Activated CD8-positive, alpha-beta memory T cell treated with anti-CD3 and anti-CD28 coated beads, Interleukin-2, amount 50 U/mL, for 1 hour (primary cell): ENCODE results near the gene OR56B4.
"Not testable (repeated sequence)": the region's sequence is repeated elsewhere in the genome, so short reads cannot be mapped to it uniquely, and the experiment has no call there.

Experiments
- DNase-seq: peaks from one replicate; pipeline ENCODE4 v3.0.0-alpha.2; 2020; ENCODE audit errors: extremely low read depth

Gene OR56B4, protein sequence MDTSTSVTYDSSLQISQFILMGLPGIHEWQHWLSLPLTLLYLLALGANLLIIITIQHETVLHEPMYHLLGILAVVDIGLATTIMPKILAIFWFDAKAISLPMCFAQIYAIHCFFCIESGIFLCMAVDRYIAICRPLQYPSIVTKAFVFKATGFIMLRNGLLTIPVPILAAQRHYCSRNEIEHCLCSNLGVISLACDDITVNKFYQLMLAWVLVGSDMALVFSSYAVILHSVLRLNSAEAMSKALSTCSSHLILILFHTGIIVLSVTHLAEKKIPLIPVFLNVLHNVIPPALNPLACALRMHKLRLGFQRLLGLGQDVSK

DNA sequence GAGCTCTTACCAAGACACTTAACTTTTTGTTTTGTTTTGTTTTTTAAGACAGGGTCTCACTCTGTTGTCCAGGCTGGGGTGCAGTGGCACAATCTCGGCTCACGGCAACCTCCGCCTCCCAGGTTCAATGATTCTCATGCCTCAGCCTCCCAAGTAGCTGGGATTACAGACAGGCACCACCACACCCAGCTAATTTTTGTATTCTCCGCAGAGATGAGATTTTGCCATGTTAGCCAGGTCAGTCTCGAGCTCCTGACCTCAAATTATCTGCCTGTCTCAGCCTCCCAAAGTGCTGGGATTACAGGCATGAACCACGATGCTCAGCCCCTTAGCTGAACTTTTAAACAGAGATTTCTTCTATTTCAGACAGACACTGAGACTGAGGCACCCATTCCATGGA is at the start of gene OR56B4:
Gene OR56B4, plus strand, starts transcription at position 301 of the 400 bp plus-strand sequence. Its CDS starts 95 bp downstream, at position 396.
- DNase-seq = not testable (repeated sequence)

DNA sequence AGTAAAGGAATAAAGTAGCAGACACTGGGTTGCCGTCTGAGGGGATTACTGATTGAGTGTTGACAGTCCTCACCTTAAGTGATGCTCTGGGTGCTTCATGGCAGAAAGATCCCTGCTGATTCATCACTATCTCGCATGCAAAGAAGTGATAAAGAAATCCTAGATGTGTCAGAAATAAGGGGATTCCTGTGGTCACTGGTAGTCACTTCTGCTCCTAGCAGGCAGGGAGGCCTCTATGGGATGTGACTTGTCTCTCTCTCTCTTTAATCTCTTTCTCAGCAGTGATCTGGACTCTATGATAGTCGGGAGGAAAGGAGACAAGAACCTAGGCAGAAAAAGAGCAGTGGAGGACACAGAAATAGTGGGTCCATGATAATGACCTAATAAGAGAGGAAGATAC is 46.0 kb upstream of the OR56B4 start:
- DNase-seq = no peak

DNA sequence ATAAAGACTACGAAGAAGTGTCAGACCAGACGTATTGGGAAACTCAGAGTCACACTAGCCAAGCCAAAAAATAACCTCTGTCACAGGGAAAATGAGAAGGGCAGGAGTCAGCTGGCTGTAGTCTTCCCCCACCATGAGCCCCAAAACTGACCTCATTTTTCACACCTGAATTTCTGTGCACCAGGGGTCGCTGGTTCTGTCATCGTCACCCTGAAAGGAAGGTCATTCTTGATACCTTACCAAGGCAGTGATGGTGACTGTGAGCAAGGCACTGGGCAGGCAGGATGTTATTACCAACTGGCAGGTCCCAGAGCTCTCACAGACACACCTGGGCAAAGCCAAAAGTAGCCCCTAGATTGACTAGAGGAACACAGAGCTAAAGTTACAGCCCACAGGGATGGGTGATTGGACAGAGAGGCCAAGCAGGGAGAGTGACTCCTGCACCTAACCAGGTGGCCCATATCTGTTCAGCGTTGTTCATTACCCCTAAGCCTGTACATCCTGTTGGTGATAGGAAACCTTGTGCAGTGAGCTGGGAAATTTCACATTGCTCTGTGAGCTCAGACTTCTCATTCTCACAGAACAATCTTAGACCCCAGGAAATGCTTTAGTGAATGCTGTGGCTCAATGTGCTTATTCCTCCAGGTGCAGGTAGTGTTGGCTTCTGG is 44.7 kb upstream of the OR56B4 start:
- no peak for DNase-seq

DNA sequence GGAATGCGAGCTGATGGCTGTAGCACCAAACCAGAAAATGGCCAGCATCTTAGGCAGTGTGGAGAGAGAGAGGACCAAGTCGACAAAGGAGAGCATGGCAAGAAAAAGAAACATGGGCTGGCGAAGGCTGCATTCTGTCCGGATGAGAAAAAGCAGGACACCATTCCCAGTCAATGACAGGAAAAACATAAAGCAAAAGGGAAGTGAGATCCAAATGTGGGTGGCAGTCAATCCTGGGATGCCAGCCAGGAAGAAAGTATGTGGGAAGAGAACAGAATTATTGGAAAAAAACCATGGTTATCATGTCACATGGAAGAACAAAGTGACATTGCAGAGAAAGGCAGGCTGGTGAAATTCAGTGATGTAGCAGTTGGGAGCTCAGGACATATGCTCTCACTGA is 40.0 kb upstream of the OR56B4 start:
- no peak for DNase-seq

DNA sequence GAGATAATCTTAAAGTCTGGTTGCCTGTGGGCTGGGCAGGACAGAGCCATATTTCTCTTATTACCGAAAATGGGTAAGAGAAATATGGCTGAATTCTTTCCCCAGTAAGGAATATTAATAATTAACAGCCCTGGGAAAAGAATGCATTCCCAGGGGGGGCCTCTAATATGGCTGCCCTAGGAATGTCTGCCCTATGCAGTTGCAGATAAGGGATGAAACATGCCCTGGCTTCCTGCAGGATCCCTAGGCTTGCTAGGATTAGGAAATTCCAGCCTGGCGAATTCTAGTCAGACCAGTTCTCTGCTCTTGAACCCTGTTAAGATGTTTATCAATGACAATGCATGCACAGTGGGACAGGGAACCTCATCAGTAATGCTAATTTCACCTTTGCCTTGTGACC is 31.0 kb upstream of the OR56B4 start:
- not testable (repeated sequence) for DNase-seq

DNA sequence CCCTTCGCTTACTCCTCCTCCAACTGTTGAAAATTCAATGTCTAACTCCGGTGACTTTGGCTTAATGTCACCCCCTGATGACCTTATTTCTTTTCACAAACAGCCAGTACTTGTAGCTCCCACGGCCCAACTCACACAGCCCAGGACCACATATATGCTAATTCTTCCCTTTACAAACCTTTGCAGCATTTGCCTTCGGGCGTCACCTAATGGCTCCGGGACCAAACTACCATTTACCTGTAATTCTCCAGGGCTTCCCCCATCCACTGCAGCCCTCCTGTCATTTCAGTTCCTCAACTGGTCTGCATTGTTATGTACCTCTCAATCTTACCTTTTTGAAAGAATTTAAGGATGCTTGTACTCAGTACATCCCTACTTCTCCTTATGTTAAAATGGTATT is 29.8 kb upstream of the OR56B4 start:
- no peak for DNase-seq

DNA sequence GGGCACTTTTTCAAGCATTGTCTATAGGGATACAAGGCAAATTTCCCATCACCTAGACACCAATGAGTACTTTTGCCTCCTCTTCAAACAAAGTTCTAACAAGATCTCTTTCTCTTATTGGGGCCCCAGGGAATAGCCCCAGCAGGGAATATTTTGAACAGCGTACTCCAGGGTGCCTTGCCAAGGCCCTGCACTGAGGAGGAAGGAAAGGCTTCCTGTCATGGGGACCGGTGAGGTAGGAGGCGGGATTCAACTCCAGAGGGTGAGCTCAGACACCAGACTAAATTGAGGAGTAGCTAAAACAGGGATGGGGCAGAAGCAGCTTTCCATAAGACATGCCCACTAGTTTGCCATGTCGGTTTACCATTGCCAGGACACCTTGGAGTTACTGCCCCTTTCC is 28.0 kb upstream of the OR56B4 start:
- no peak for DNase-seq

DNA sequence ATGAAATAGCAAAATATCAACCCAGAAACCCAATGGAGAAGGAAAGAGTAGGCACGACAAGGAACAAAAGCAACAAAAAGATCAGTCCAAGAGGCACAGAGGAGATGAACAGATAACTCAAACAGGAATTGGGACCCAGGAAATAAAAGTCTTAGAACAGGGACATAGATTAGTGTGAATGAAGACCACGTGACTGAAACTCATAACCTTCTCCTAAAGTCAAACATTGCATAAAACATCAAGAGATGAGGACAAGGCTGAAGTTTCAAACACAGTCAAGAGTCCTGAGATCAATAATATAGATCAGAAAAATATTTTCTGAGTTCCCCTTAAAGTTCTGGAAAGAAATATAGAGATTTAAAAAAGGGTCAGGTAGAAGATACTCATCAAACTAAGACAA is 24.4 kb upstream of the OR56B4 start:
- no peak for DNase-seq

DNA sequence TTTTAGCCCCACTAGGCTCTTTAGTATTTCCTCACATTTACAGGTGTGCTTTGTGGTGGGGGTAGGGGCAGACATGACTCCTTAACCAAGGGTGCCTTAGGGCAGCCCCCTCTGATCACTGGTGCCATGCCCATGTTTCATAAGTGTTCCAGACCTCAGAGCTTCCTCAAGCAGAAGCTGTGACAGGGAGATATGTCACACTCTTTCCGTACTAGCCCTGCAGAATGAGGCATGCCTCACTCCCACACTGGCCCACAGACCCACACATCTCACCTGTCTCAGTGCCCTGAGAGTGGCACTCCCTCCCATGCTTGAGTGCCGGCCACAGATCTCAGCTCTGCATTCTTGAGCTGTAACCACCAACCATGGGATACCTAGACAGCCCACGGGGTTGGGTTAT is 22.9 kb upstream of the OR56B4 start:
- DNase-seq = no peak

DNA sequence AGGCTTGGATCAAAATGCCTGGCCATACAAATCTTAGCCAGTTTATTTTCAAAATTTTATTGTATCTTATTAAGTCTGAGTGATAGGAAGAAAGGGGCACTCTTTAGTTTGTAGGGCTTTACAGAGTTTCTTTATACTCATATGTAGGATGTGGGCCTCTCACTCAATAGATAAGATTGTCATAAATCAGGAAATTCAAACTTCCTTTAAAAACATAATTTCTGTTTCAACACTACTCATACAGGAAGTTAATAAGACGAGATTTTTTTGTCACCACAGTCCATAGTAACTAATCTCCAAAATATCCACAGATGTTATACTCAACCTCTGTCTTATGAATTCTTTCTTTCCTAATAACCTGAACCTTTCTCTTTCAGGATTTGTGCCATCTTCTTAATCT is 13.3 kb upstream of the OR56B4 start:
- DNase-seq = no peak

DNA sequence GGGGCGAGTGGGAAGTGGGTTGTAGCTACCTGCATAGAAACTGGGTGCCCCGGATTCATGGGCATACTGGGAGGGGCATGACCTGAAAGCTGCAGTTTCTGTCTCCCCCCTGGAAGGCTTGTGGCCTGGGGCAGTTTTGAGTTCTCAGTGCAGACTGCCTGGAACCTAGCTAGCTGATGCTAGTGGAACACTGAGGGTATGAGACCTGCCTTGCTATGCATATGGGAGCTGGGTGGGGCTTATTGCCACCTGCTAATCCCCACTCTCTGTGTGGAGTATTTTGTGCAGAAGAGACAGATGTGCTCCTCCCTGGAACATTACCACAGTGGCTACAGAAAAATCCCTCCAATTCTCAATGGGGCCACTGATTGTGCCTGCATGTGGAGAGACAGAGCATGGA is 11.7 kb upstream of the OR56B4 start:
- DNase-seq = no peak

DNA sequence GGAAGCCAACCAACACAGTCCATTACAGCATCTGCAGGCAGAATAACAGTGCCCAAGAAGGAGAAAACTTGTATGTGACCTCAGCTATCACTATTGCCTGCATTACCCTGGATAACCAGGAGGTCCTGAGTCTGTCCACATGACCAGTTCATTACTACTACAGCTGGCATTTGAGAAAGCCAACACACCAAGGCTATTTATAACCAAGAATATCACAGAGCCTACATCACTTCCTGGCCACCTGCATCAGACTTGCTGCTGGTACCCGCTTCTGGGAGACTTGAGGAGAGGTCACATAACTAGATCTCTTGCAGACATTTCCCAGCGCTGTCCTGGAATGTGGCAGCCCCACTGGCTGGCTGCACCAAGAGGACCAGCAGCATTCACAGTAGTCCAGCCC is 11.1 kb upstream of the OR56B4 start:
- DNase-seq = no peak

DNA sequence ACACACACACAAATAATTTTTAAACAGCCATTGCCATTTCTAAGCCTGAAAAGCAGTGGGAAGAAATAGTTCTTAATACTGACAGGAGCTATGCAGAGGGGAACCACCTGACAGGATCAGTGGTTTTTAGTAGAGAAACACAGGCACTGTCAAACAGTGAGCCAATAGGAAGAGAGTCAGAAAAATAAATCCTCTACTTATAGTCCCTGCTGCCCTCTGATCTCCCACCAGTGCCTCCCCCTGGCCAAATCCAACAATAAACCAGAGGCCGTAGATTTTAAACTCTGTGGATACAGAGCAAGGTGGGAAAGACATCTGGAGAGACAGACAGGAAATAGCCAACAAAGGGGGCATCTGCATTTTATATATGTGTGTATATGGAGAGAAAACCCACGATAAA is 7.9 kb upstream of the OR56B4 start:
- DNase-seq = no peak

DNA sequence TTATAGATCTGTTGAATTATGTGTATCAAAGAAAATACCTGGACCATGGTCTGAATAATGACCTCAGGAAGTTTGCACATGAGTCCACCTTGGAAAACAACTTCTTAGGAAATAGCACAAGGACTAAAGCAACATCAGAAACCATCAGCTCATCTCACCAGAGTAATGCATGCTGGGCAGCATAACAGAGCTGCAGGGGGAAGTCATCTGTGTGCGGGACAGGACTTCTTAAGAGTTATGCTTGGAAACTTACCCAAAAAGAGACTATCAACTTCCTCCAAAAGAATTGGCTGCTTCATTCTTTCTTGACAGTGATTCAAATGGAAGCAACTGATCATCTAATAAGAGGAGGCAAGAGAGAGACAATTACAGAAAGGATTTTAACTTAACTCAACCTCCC is 2.5 kb downstream of the OR56B4 start:
- no peak for DNase-seq

DNA sequence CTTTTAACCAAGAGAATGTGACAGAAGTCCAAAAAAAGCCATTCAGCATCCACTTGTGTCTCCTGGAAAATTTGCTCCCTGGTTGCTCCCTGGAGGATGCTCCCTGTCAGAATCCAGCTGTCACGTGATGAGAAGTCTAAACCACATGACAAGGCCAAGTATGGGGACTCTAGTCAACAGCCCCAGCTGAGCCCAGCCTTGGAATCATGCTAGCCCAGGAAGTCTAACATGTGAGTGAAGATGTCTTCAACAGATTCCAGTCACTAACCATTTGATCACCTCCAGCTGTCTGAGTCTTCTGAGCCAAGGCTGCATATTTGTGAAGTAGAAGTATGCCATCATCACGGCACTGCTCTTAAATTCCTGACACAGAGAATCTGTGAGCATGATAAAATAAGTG is 4.2 kb downstream of the OR56B4 start:
- DNase-seq = no peak

DNA sequence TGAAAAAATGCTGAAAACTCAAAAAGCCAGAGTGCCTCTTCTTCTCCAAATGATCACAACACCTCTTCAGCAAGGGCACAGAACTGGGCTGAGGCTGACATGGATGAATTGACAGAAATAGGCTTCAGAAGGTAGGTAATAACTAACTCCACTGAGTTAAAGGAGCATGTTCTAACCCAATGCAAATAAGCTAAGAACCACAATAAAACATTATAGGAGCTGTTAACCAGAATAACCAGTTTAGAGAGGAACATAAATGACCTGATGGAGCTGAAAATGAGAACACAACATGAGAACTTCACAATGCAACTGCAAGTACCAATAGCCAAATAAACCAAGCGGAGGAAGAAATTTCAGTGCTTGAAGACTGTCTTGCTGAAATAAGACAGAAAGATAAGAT is 9.2 kb downstream of the OR56B4 start:
- no peak for DNase-seq

DNA sequence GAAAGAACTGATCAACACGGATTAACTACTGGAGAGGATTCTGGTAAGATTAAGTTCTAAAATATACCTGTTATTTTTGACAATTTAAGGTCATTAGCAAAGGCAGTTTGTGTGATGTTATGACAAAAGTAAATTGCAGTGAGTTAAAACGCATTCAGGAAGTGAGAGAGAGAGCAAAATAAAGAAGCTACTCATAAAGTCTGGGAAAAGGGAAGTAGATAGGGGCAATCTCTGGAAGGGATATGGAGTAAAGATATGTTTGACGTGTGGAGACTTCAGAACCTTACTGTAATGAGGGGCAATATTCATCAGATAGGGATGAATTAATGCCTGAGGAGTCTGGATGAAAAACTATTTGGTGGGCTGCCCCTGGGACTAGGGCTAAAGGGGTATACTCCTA is 16.8 kb downstream of the OR56B4 start:
- no peak for DNase-seq

DNA sequence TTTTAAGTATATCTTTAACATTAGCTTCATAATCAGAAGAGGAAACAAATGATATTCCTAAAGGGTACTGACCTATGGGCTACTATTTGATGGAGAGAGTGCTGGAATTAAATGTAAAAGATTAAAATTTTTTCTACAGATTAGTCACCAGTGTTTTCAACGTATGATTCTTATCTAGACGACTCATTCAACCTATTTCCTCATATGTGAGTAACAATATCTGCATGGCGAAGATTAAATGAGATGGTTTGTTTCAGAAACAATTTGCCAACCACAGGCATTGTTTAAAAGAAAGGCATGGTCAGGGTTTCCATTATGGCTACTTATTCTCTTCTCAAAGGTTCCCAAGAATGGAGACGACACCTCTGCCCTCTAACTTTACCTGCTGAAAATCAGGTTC is 20.4 kb downstream of the OR56B4 start:
- no peak for DNase-seq

DNA sequence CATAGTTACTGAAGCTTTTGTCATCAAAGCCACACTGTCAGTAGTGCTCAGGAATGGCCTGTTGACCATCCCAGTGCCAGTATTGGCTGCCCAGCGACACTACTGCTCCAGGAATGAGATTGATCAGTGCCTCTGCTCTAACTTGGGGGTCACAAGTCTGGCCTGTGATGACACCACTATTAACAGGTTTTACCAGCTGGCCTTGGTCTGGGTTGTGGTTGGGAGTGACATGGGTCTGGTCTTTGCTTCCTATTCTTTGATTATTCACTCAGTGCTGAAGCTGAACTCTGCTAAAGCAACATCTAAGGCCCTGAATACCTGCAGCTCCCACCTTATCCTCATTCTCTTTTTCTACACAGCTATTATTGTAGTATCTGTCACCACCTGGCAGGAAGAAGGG is 21.5 kb downstream of the OR56B4 start:
- DNase-seq = no peak

DNA sequence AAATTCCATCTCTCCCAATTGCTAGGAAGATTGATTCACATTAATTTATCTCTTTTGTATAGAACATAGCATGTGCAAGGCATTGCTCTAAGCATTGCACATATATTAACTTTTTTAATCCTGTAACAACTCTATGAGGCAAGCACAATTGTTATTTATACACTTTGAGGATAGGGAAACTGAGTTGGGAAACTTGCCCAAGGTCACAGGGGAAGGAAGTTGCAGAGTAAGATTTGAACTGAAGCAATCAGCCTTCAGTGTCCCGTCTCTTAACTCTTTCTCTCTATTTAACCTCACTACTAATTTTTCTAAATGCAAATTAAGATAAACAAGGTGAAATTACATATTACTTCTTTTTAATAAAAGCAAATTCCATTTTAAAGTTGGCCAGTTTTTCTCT is 22.2 kb downstream of the OR56B4 start:
- DNase-seq = no peak

DNA sequence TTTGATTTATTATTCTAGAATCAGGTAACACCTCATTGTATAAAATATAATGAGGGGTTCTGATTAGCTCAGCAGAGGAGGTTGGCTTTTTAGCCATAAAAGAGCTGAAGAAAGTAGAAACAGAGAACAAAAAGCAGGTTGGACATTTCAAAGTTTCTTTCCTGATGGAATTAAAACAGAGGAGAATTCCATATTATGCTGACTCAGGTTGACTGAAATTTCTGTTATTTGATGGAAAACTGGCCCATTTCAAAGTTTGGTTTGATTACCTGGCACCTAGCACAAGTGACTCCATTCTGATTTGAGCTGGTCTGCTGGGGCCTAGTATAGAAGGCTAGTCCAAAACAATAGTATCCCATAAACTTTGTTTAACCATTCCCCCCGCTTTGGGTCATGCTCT is 24.9 kb downstream of the OR56B4 start:
- no peak for DNase-seq

DNA sequence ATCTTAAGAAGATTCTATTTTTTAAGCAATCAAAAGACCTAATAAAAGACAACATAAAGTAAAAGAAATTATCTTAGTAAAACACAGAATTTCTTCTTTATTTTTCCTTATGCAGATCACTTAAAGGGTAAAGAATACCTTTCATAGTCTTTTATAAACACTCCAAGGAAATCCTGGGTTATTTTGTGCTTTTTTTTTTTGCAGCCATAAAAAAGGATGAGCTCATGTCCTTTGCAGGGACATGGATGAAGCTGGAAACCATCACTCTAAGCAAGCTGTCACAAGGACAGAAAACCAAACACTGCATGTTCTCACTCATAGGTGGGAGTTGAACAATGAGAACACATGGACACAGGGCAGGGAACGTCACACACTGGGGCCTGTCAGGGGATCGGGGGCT is 28.5 kb downstream of the OR56B4 start:
- DNase-seq = not testable (repeated sequence)

DNA sequence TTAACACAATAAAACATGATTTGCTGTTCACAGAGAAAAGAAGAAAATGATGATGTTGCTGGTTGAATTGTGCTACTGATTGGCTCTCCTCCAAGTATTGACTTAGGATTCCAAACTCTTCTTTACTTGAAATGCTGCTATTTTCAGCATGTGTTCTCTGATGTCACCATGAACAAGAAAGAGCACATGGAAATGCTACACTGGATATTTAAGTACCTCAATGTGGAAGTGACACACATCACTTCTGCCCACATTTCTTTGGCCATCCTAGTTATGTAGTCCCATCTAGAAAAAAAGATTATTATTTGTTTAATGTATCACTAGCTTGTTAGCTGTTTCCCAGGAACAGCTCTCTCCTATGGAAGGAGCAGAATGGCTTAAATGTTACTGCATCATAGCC is 35.5 kb downstream of the OR56B4 start:
- DNase-seq = no peak

DNA sequence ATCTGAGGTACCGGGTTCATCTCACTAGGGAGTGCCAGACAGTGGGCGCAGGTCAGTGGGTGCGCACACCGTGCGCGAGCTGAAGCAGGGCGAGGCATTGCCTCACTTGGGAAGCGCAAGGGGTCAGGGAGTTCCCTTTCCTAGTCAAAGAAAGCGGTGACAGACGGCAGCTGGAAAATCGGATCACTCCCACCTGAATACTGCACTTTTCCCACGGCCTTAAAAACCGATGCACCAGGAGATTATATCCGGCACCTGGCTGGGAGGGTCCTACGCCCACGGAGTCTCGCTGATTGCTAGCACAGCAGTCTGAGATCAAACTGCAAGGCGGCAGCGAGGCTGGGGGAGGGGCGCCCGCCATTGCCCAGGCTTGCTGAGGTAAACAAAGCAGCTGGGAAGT is 36.3 kb downstream of the OR56B4 start:
- DNase-seq = not testable (repeated sequence)
